Erythroblast (primary cell): ENCODE data around the gene RNF34.

ENCODE experiments used
- GATA1 ChIP-seq: IDR thresholded peaks from 2 replicates; pipeline ENCODE4 v1.6.1; 2011; ENCODE audit warnings: low read depth, mild to moderate bottlenecking, control low read depth, low read length, moderate library complexity
- POLR2A ChIP-seq: IDR thresholded peaks from 2 replicates; pipeline ENCODE4 v1.6.1; 2011; ENCODE audit warnings: mild to moderate bottlenecking, low read length

DNA sequence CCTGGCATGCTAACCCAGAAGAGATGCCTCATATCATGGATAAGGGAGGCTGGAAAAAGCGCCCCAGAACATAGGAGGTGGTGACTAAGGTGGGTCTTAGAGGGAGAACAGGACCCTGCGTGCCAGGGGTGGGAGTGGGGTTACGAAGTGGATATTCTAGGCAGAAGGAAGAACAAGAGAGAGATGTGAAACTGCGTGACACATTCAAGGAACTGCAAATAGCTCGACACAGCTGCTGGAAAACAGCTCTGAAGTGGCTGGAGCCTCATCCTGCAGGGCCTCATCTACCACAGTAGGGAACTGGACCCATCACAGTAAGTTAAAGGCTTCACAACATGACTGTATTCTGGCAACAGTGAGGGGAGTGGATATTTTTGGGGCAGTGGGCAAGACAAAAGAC, 61.1 kb downstream of the RNF34 start:
- no peak for TF ChIP-seq POLR2A
- TF ChIP-seq GATA1: no peak
